ENCODE data around the gene ASPHD2. TPM values are rescaled to one million over a fixed set of nuclear protein-coding genes. Genes with fewer than 3 reads are reported as not detected.

Gene ASPHD2
- total RNA-seq, 4 donors from 2014 or later: 1.0 to 1.4 (median 1.2) TPM

- peaks cover 0 to 100% of the 10 kb centered on the region in 2 donors for H3K36me3 ChIP-seq
- 89 to 100% methylated on average over 2 of the region's 2 CpGs for WGBS, 2 donors (ENCODE audit: low coverage in 1 of 2)
These were observed 41.7 kb downstream of the ASPHD2 start for GRCh38 chr22:26470807-26471206.

GRCh38 chr22:26471522-26471921, 42.5 kb downstream of the ASPHD2 start:
- ATAC-seq: no peak
- Histone ChIP-seq H3K27ac (no peak overlapping the region), H3K27me3 (no peaks in the 10 kb centered on the region), H3K4me3 (no peak overlapping the region), H3K9me3 (no peaks in the 10 kb centered on the region), H3K36me3 (peaks cover 0 to 100% of the 10 kb centered on the region in 2 donors), H3K4me1 (no peaks in the 10 kb centered on the region)
- 61 to 76% methylated on average over 2 to 4 of the region's 5 CpGs for WGBS, 2 donors (ENCODE audit: low coverage in 1 of 2)
- TF ChIP-seq EP300 (IDR thresholded peaks at IDR 0.05) (no peak), POLR2A (IDR thresholded peaks at IDR 0.05) (no peak), CTCF (IDR thresholded peaks at IDR 0.05) (no peak), POLR2AphosphoS5 (IDR thresholded peaks at IDR 0.05) (no peak)

More at GRCh38 chr22:26470807-26471206, 41.7 kb downstream of the ASPHD2 start:
- TF ChIP-seq EP300 (IDR thresholded peaks at IDR 0.05): no peak
- TF ChIP-seq POLR2AphosphoS5 (IDR thresholded peaks at IDR 0.05): no peak
- TF ChIP-seq CTCF (IDR thresholded peaks at IDR 0.05): no peak
- no peak for TF ChIP-seq POLR2A (IDR thresholded peaks at IDR 0.05)
- H3K4me1 ChIP-seq: no peaks in the 10 kb centered on the region
- H3K4me3 ChIP-seq: no peak overlapping the region
- no peaks in the 10 kb centered on the region for H3K27me3 ChIP-seq
- H3K9me3 ChIP-seq: no peaks in the 10 kb centered on the region
- H3K27ac ChIP-seq: no peak overlapping the region
- ATAC-seq: no peak

- Histone ChIP-seq H3K4me3 (no peak overlapping the region), H3K36me3 (peaks cover 0 to 98% of the 10 kb centered on the region in 2 donors), H3K27me3 (no peaks in the 10 kb centered on the region), H3K27ac (no peak overlapping the region), H3K9me3 (no peaks in the 10 kb centered on the region), H3K4me1 (peaks cover 0 to 11% (median 2%) of the 10 kb centered on the region in 3 donors)
- no peak for ATAC-seq
- TF ChIP-seq CTCF (IDR thresholded peaks at IDR 0.05) (no peak), POLR2A (IDR thresholded peaks at IDR 0.05) (no peak), POLR2AphosphoS5 (IDR thresholded peaks at IDR 0.05) (no peak), EP300 (IDR thresholded peaks at IDR 0.05) (no peak)
These were observed 45.6 kb downstream of the ASPHD2 start for GRCh38 chr22:26474682-26475081.

GRCh38 chr22:26476705-26477340, 47.8 kb downstream of the ASPHD2 start:
- ATAC-seq: no peak
- Histone ChIP-seq H3K36me3 (peaks cover 0 to 92% of the 10 kb centered on the region in 2 donors), H3K4me3 (no peak overlapping the region), H3K9me3 (no peaks in the 10 kb centered on the region), H3K4me1 (peaks cover 0 to 33% (median 19%) of the 10 kb centered on the region in 3 donors), H3K27me3 (no peaks in the 10 kb centered on the region), H3K27ac (no peak overlapping the region)
- TF ChIP-seq CTCF (IDR thresholded peaks at IDR 0.05) (no peak), POLR2A (IDR thresholded peaks at IDR 0.05) (no peak), POLR2AphosphoS5 (IDR thresholded peaks at IDR 0.05) (no peak), EP300 (IDR thresholded peaks at IDR 0.05) (no peak)
- 80 to 90% methylated on average over 4 of the region's 4 CpGs for WGBS, 2 donors (ENCODE audit: low coverage in 1 of 2)

GRCh38 chr22:26477341-26477731, 48.3 kb downstream of the ASPHD2 start:
- TF ChIP-seq EP300 (IDR thresholded peaks at IDR 0.05): no peak
- no peak for TF ChIP-seq POLR2A (IDR thresholded peaks at IDR 0.05)
- TF ChIP-seq POLR2AphosphoS5 (IDR thresholded peaks at IDR 0.05): no peak
- TF ChIP-seq CTCF (IDR thresholded peaks at IDR 0.05): no peak
- peaks cover 0 to 87% of the 10 kb centered on the region in 2 donors for H3K36me3 ChIP-seq

More at GRCh38 chr22:26477341-26477731, 48.3 kb downstream of the ASPHD2 start:
- 0 to 86% methylated on average over 1 to 2 of the region's 4 CpGs for WGBS, 2 donors (ENCODE audit: low coverage in 1 of 2)
- H3K4me3 ChIP-seq: no peak overlapping the region
- H3K9me3 ChIP-seq: no peaks in the 10 kb centered on the region
- no peak overlapping the region for H3K27ac ChIP-seq
- H3K27me3 ChIP-seq: no peaks in the 10 kb centered on the region
- ATAC-seq: no peak
- peaks cover 0 to 38% (median 19%) of the 10 kb centered on the region in 3 donors for H3K4me1 ChIP-seq
